HepG2 (cell line): ENCODE data around the gene MEIS1. TPM values are rescaled to one million over a fixed set of nuclear protein-coding genes. Genes with fewer than 3 reads are reported as not detected.

ENCODE experiments used
- GABPA ChIP-seq, 2 experiments: IDR thresholded peaks; 2 replicates each; pipeline ENCODE4 v1.6.1; 2011 to 2016; ENCODE audit warnings: low read depth in 2 of 2, low read length in 1 of 2, missing biosample characterization in 1 of 2, missing genetic modification characterization in 1 of 2
- GATAD1 ChIP-seq: IDR thresholded peaks from 2 replicates; pipeline ENCODE4 v1.6.1; 2016; ENCODE audit warnings: missing genetic modification reagents, missing compliant biosample characterization
- MATR3 ChIP-seq: sonication (generic); formaldehyde crosslinking; IDR thresholded peaks from 2 replicates; pipeline ENCODE4 v1.4.0; 2020; ENCODE audit warnings: missing genetic modification reagents
- MED13 ChIP-seq: sonication (generic); formaldehyde crosslinking; IDR thresholded peaks from 2 replicates; pipeline ENCODE4 v1.5.0; 2020; ENCODE audit warnings: missing genetic modification reagents
- ZFP82 ChIP-seq: sonication (generic); formaldehyde crosslinking; IDR thresholded peaks from 2 replicates; pipeline ENCODE4 v1.5.1; 2020; ENCODE audit warnings: mild to moderate bottlenecking, missing genetic modification reagents, borderline replicate concordance
- ZNF180 ChIP-seq: sonication (generic); formaldehyde crosslinking; IDR thresholded peaks from 2 replicates; pipeline ENCODE4 v1.4.0; 2020; ENCODE audit warnings: low read depth, missing genetic modification reagents, borderline replicate concordance
- ZNF496 ChIP-seq: sonication (generic); formaldehyde crosslinking; IDR thresholded peaks from 2 replicates; pipeline ENCODE4 v1.8.1; 2023; ENCODE audit warnings: mild to moderate bottlenecking, moderate library complexity, missing genetic modification reagents; ENCODE audit not compliant: insufficient replicate concordance
- ZNF879 ChIP-seq: sonication (generic); formaldehyde crosslinking; IDR thresholded peaks from 2 replicates; pipeline ENCODE4 v1.8.1; 2023; ENCODE audit warnings: missing genetic modification reagents
- ZSCAN12 ChIP-seq: sonication (generic); formaldehyde crosslinking; IDR thresholded peaks from 2 replicates; pipeline ENCODE4 v1.9.0; 2021; ENCODE audit warnings: mild to moderate bottlenecking, missing genetic modification reagents
- ZSCAN29 ChIP-seq: sonication (generic); formaldehyde crosslinking; conservative IDR thresholded peaks from 2 replicates; pipeline ENCODE4 v1.4.0; 2020; ENCODE audit warnings: mild to moderate bottlenecking, missing genetic modification reagents
- polyA plus RNA-seq, 8 experiments: library from polyadenylated mRNA; depleted of rRNA in 3 of 8; stranded (reverse) in 7 of 8; unstranded in 1 of 8; fragments of >200 nt; fragmentation: Illumina TruSeq in 4 of 8; extraction: Trizol in 4 of 8; gene quantifications; 2 replicates each; pipeline versions ENCODE4 v1.2.1 to v1.2.3, GENCODE V29; 2011 to 2016; ENCODE audit warnings: low read depth in 4 of 8, missing spikeins in 1 of 8, mixed read lengths in 1 of 8; ENCODE audit not compliant: insufficient read depth in 1 of 8
- total RNA-seq, 5 experiments: library from RNA; depleted of rRNA; stranded (reverse); fragments of >200 nt; fragmentation: Illumina TruSeq; extraction: Trizol; gene quantifications; 2 replicates each; pipeline ENCODE4 v1.2.3, GENCODE V29; 2016; ENCODE audit warnings: low read depth in 1 of 5
- TF ChIP-seq, protein P1 (sequence below): sonication (generic); formaldehyde crosslinking; IDR thresholded peaks from 2 replicates; pipeline ENCODE4 v1.5.1; 2020; ENCODE audit warnings: missing genetic modification reagents, mild to moderate bottlenecking, borderline replicate concordance
- TF ChIP-seq, protein P2 (sequence below): sonication (generic); formaldehyde crosslinking; conservative IDR thresholded peaks from 2 replicates; pipeline ENCODE4 v1.4.0; 2020; ENCODE audit warnings: mild to moderate bottlenecking, missing genetic modification reagents, moderate library complexity
- TF ChIP-seq, protein P3 (sequence below), 2 experiments: fragments of 450-650 bp in 1 of 2; sonication (generic) in 1 of 2; formaldehyde crosslinking; IDR thresholded peaks; 2 replicates each; pipeline versions ENCODE4 v1.5.0 to v1.8.0; 2020 to 2022; ENCODE audit warnings: mild to moderate bottlenecking in 1 of 2, missing genetic modification reagents in 1 of 2
- TF ChIP-seq, protein P4 (sequence below), 2 experiments: sonication (generic) in 1 of 2; formaldehyde crosslinking in 1 of 2; IDR thresholded peaks; 2 replicates each; pipeline versions ENCODE4 v1.6.1 to v1.9.0; 2014 to 2022; ENCODE audit warnings: antibody characterized with exemption in 1 of 2, borderline replicate concordance in 1 of 2, inconsistent platforms in 1 of 2, low read depth in 1 of 2, missing genetic modification reagents in 1 of 2

Gene MEIS1
- total and polyA plus RNA-seq, 2 of the 13 experiments (the other 11 are each of a cell fraction or from before 2014, with no cell fraction given) = 3.8 to 6.0 TPM

DNA sequence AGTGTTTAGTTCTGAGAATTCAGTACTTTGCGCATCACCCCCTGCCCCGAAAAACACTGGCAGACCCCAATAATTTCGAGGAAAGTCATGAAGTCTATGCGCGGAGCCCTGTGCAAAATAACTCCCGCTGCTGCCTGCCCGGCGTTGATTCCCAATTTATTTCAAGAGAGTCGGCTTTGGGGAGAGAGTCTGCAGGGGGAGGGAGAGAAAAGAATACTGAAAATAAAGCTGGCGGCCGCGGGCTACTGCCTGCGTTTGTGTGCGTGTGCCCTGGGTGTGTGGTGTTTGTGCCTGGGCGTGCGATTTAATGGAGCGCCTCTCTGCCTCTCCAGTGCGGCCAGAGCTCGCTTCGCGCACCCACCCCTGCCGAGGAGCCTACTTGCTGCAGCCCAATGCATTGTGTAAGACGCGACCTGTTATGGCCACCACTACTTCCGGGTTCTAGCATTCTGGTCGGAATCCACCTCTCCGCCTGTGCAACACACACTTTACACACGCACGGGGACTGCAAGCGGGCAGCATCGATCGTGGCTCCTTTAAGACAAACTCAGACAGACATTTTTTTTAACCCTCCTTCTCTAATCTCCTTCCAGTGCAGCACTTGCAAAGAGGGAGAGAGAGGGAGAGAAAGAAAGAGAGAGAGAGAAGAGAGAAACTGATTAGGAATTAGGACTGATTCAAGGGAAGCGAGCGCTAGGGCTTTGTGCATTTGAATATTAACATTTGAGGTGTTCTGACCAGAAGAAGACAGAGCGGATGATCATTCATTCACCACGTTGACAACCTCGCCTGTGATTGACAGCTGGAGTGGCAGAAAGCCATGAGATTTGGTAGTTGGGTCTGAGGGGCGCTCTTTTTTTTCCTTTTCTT lies at the start of gene MEIS1 (continued):
- TF ChIP-seq ZSCAN12 (CRISPR knock-in tag) (0 out of 2 replicates have a peak, but pooled peaks have one; percentile 56), MED13 (CRISPR knock-in tag) (peak; percentile 63; the same call in 1 of the 2 replicates), GATAD1 (peak; percentile 93), ZNF879 (CRISPR knock-in tag) (no peak), ZNF496 (no peak), ZSCAN29 (no peak), GABPA (IDR thresholded peaks at IDR 0.05; ENCODE audit: low read depth, low read length) (peak; percentile 40), GABPA (CRISPR knock-in tag; IDR thresholded peaks at IDR 0.05; ENCODE audit: low read depth) (peak; percentile 85), ZFP82 (0 out of 2 replicates have a peak, but pooled peaks have one; percentile 14), ZNF180 (CRISPR knock-in tag) (no peak), MATR3 (no peak)
- TF ChIP-seq, protein P1, sequence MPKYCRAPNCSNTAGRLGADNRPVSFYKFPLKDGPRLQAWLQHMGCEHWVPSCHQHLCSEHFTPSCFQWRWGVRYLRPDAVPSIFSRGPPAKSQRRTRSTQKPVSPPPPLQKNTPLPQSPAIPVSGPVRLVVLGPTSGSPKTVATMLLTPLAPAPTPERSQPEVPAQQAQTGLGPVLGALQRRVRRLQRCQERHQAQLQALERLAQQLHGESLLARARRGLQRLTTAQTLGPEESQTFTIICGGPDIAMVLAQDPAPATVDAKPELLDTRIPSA (CRISPR knock-in tag) = no peak
- TF ChIP-seq, protein P2, sequence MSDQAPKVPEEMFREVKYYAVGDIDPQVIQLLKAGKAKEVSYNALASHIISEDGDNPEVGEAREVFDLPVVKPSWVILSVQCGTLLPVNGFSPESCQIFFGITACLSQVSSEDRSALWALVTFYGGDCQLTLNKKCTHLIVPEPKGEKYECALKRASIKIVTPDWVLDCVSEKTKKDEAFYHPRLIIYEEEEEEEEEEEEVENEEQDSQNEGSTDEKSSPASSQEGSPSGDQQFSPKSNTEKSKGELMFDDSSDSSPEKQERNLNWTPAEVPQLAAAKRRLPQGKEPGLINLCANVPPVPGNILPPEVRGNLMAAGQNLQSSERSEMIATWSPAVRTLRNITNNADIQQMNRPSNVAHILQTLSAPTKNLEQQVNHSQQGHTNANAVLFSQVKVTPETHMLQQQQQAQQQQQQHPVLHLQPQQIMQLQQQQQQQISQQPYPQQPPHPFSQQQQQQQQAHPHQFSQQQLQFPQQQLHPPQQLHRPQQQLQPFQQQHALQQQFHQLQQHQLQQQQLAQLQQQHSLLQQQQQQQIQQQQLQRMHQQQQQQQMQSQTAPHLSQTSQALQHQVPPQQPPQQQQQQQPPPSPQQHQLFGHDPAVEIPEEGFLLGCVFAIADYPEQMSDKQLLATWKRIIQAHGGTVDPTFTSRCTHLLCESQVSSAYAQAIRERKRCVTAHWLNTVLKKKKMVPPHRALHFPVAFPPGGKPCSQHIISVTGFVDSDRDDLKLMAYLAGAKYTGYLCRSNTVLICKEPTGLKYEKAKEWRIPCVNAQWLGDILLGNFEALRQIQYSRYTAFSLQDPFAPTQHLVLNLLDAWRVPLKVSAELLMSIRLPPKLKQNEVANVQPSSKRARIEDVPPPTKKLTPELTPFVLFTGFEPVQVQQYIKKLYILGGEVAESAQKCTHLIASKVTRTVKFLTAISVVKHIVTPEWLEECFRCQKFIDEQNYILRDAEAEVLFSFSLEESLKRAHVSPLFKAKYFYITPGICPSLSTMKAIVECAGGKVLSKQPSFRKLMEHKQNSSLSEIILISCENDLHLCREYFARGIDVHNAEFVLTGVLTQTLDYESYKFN (CRISPR knock-in tag) = peak; percentile 61
- TF ChIP-seq, protein P3, sequence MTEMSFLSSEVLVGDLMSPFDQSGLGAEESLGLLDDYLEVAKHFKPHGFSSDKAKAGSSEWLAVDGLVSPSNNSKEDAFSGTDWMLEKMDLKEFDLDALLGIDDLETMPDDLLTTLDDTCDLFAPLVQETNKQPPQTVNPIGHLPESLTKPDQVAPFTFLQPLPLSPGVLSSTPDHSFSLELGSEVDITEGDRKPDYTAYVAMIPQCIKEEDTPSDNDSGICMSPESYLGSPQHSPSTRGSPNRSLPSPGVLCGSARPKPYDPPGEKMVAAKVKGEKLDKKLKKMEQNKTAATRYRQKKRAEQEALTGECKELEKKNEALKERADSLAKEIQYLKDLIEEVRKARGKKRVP (CRISPR knock-in tag; IDR thresholded peaks at IDR 0.05) = peak in 1 of 2 experiments; percentile 84; a peak in 2 of 4 replicates
- TF ChIP-seq, protein P4, sequence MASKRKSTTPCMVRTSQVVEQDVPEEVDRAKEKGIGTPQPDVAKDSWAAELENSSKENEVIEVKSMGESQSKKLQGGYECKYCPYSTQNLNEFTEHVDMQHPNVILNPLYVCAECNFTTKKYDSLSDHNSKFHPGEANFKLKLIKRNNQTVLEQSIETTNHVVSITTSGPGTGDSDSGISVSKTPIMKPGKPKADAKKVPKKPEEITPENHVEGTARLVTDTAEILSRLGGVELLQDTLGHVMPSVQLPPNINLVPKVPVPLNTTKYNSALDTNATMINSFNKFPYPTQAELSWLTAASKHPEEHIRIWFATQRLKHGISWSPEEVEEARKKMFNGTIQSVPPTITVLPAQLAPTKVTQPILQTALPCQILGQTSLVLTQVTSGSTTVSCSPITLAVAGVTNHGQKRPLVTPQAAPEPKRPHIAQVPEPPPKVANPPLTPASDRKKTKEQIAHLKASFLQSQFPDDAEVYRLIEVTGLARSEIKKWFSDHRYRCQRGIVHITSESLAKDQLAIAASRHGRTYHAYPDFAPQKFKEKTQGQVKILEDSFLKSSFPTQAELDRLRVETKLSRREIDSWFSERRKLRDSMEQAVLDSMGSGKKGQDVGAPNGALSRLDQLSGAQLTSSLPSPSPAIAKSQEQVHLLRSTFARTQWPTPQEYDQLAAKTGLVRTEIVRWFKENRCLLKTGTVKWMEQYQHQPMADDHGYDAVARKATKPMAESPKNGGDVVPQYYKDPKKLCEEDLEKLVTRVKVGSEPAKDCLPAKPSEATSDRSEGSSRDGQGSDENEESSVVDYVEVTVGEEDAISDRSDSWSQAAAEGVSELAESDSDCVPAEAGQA (IDR thresholded peaks at IDR 0.05; ENCODE audit: low read depth) = peak; percentile 68
- TF ChIP-seq, protein P4 (CRISPR knock-in tag; IDR thresholded peaks at IDR 0.05; ENCODE audit: borderline replicate concordance) = no peak; the same call in 1 of the 2 replicates
